SK-N-SH treated with all-trans-retinoic acid at 6 μM for 48 hours (cell line): ENCODE measurements around the gene BCAR3.

ENCODE experiments used
- ATAC-seq: fragments of 200-7000 bp; cut with Tn5 transposase; 3 replicates; pipeline ENCODE4 v1.9.1; 2020; ENCODE audit warnings: mild to moderate bottlenecking, moderate library complexity
- ARNTL ChIP-seq: fragments of 450-650 bp; formaldehyde crosslinking; IDR thresholded peaks from 2 replicates; pipeline ENCODE4 v1.5.0; 2020; ENCODE audit warnings: low read depth, mild to moderate bottlenecking, moderate library complexity, borderline replicate concordance
- BACH2 ChIP-seq: fragments of 250-450 bp; sonication (Bioruptor Pico); IDR thresholded peaks from 2 replicates; pipeline ENCODE4 v1.9.0; 2021; ENCODE audit warnings: mild to moderate bottlenecking, borderline replicate concordance
- CREB5 ChIP-seq: fragments of 250-450 bp; sonication (Bioruptor Pico); IDR thresholded peaks from 2 replicates; pipeline ENCODE4 v1.5.1; 2020; ENCODE audit warnings: low read depth, mild to moderate bottlenecking, moderate library complexity
- CSDC2 ChIP-seq: fragments of 250-450 bp; sonication (Bioruptor Pico); IDR thresholded peaks from 2 replicates; pipeline ENCODE4 v1.5.0; 2020; ENCODE audit warnings: mild to moderate bottlenecking, moderate library complexity
- ESRRG ChIP-seq: fragments of 250-450 bp; sonication (Bioruptor Pico); IDR thresholded peaks from 2 replicates; pipeline ENCODE4 v1.6.1; 2021; ENCODE audit warnings: mild to moderate bottlenecking
- GLIS3 ChIP-seq: fragments of 250-450 bp; sonication (Bioruptor Pico); IDR thresholded peaks from 2 replicates; pipeline ENCODE4 v1.5.0; 2020; ENCODE audit warnings: mild to moderate bottlenecking, moderate library complexity
- ISL1 ChIP-seq: fragments of 250-450 bp; sonication (Bioruptor Pico); IDR thresholded peaks from 2 replicates; pipeline ENCODE4 v2.1.2; 2022; ENCODE audit warnings: mild to moderate bottlenecking, moderate library complexity
- OSR1 ChIP-seq: fragments of 250-450 bp; sonication (Bioruptor Pico); IDR thresholded peaks from 2 replicates; pipeline ENCODE4 v1.8.0; 2022; ENCODE audit warnings: moderate library complexity, mild to moderate bottlenecking, inconsistent platforms
- PPARA ChIP-seq: fragments of 250-450 bp; sonication (Bioruptor Pico); IDR thresholded peaks from 2 replicates; pipeline ENCODE4 v1.5.0; 2020; ENCODE audit warnings: mild to moderate bottlenecking, borderline replicate concordance
- RARB ChIP-seq: fragments of 250-450 bp; sonication (Bioruptor Pico); IDR thresholded peaks from 2 replicates; pipeline ENCODE4 v1.8.0; 2021; ENCODE audit warnings: mild to moderate bottlenecking, moderate library complexity
- SNAI2 ChIP-seq: fragments of 250-450 bp; sonication (Bioruptor Pico); IDR thresholded peaks from 2 replicates; pipeline ENCODE4 v1.5.0; 2020; ENCODE audit warnings: mild to moderate bottlenecking, moderate library complexity
- TCF4 ChIP-seq: fragments of 250-450 bp; sonication (Bioruptor Pico); IDR thresholded peaks from 2 replicates; pipeline ENCODE4 v1.8.0; 2021; ENCODE audit warnings: mild to moderate bottlenecking, moderate library complexity, borderline replicate concordance
- TOX ChIP-seq: fragments of 250-450 bp; sonication (Bioruptor Pico); IDR thresholded peaks from 2 replicates; pipeline ENCODE4 v1.8.0; 2021; ENCODE audit warnings: mild to moderate bottlenecking, moderate library complexity, borderline replicate concordance
- TSHZ2 ChIP-seq: fragments of 250-450 bp; sonication (Bioruptor Pico); IDR thresholded peaks from 2 replicates; pipeline ENCODE4 v1.5.0; 2020; ENCODE audit warnings: mild to moderate bottlenecking, moderate library complexity
- ZC3H10 ChIP-seq: fragments of 250-450 bp; sonication (Bioruptor Pico); IDR thresholded peaks from 2 replicates; pipeline ENCODE4 v1.5.1; 2021; ENCODE audit warnings: mild to moderate bottlenecking, moderate library complexity
- ZFP3 ChIP-seq: fragments of 250-450 bp; sonication (Bioruptor Pico); IDR thresholded peaks from 2 replicates; pipeline ENCODE4 v1.5.0; 2020; ENCODE audit warnings: mild to moderate bottlenecking, moderate library complexity
- ZFP30 ChIP-seq: fragments of 450-650 bp; formaldehyde crosslinking; IDR thresholded peaks from 2 replicates; pipeline ENCODE4 v1.5.0; 2022; ENCODE audit warnings: mild to moderate bottlenecking, moderate library complexity
- ZNF565 ChIP-seq: fragments of 450-650 bp; formaldehyde crosslinking; conservative IDR thresholded peaks from 2 replicates; pipeline ENCODE4 v1.5.0; 2020; ENCODE audit warnings: low read depth, mild to moderate bottlenecking, moderate library complexity
- ZNF70 ChIP-seq: fragments of 450-650 bp; formaldehyde crosslinking; IDR thresholded peaks from 2 replicates; pipeline ENCODE4 v1.5.0; 2020; ENCODE audit warnings: mild to moderate bottlenecking, moderate library complexity
- ZNF8 ChIP-seq: fragments of 450-650 bp; formaldehyde crosslinking; IDR thresholded peaks from 2 replicates; pipeline ENCODE4 v1.5.0; 2020; ENCODE audit warnings: mild to moderate bottlenecking, moderate library complexity
- TF ChIP-seq, protein P1 (sequence below): fragments of 250-450 bp; sonication (Bioruptor Pico); IDR thresholded peaks from 2 replicates; pipeline ENCODE4 v1.8.0; 2020; ENCODE audit warnings: mild to moderate bottlenecking, moderate library complexity, borderline replicate concordance
- TF ChIP-seq, protein P2 (sequence below): fragments of 250-450 bp; sonication (Bioruptor Pico); IDR thresholded peaks from 2 replicates; pipeline ENCODE4 v1.5.1; 2021; ENCODE audit warnings: mild to moderate bottlenecking, moderate library complexity

Gene BCAR3

GRCh38 chr1:93690921-93691789, 9.5 kb upstream of the BCAR3 start:
- 0 out of 3 replicates have a peak, but pooled peaks have one; percentile 4 for ATAC-seq
- no peak for TF ChIP-seq ARNTL (CRISPR knock-in tag)
- no peak for TF ChIP-seq ZC3H10 (CRISPR knock-in tag)
- TF ChIP-seq ZFP3 (CRISPR knock-in tag): no peak
- TF ChIP-seq TCF4 (CRISPR knock-in tag): no peak
- no peak for TF ChIP-seq ISL1 (CRISPR knock-in tag)
- no peak for TF ChIP-seq BACH2 (CRISPR knock-in tag)

- no peak for ATAC-seq
- no peak for TF ChIP-seq CREB5
- TF ChIP-seq ARNTL (CRISPR knock-in tag): no peak
- no peak for TF ChIP-seq ESRRG
- no peak for TF ChIP-seq SNAI2 (CRISPR knock-in tag)
- TF ChIP-seq TSHZ2: no peak
- no peak for TF ChIP-seq RARB
- TF ChIP-seq OSR1: no peak
- TF ChIP-seq, protein P1, sequence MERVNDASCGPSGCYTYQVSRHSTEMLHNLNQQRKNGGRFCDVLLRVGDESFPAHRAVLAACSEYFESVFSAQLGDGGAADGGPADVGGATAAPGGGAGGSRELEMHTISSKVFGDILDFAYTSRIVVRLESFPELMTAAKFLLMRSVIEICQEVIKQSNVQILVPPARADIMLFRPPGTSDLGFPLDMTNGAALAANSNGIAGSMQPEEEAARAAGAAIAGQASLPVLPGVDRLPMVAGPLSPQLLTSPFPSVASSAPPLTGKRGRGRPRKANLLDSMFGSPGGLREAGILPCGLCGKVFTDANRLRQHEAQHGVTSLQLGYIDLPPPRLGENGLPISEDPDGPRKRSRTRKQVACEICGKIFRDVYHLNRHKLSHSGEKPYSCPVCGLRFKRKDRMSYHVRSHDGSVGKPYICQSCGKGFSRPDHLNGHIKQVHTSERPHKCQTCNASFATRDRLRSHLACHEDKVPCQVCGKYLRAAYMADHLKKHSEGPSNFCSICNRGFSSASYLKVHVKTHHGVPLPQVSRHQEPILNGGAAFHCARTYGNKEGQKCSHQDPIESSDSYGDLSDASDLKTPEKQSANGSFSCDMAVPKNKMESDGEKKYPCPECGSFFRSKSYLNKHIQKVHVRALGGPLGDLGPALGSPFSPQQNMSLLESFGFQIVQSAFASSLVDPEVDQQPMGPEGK (CRISPR knock-in tag): no peak
- no peak for TF ChIP-seq ZFP30
- TF ChIP-seq ZNF565: no peak
- TF ChIP-seq TOX: no peak
- TF ChIP-seq TCF4 (CRISPR knock-in tag): no peak
- TF ChIP-seq CSDC2 (CRISPR knock-in tag): no peak
- no peak for TF ChIP-seq ISL1 (CRISPR knock-in tag)
- no peak for TF ChIP-seq ZC3H10 (CRISPR knock-in tag)
- TF ChIP-seq, all 23 proteins: peak for 0
These were observed 8.7 kb upstream of the BCAR3 start for GRCh38 chr1:93690341-93690740.

- no peak for ATAC-seq
- no peak for TF ChIP-seq ZNF8 (CRISPR knock-in tag)
- TF ChIP-seq CREB5: no peak
- no peak for TF ChIP-seq TSHZ2
- TF ChIP-seq ARNTL (CRISPR knock-in tag): no peak
- no peak for TF ChIP-seq GLIS3 (CRISPR knock-in tag)
- TF ChIP-seq ZNF565: no peak
- TF ChIP-seq ESRRG: no peak
- TF ChIP-seq TCF4 (CRISPR knock-in tag): no peak
- TF ChIP-seq ZFP30: no peak
- no peak for TF ChIP-seq ZC3H10 (CRISPR knock-in tag)
- TF ChIP-seq ZFP3 (CRISPR knock-in tag): no peak
- no peak for TF ChIP-seq TOX
- TF ChIP-seq, protein P2, sequence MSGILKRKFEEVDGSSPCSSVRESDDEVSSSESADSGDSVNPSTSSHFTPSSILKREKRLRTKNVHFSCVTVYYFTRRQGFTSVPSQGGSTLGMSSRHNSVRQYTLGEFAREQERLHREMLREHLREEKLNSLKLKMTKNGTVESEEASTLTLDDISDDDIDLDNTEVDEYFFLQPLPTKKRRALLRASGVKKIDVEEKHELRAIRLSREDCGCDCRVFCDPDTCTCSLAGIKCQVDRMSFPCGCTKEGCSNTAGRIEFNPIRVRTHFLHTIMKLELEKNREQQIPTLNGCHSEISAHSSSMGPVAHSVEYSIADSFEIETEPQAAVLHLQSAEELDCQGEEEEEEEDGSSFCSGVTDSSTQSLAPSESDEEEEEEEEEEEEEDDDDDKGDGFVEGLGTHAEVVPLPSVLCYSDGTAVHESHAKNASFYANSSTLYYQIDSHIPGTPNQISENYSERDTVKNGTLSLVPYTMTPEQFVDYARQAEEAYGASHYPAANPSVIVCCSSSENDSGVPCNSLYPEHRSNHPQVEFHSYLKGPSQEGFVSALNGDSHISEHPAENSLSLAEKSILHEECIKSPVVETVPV (CRISPR knock-in tag): no peak
- no peak for TF ChIP-seq ZNF70 (CRISPR knock-in tag)
- no peak for TF ChIP-seq PPARA (CRISPR knock-in tag)
- no peak for TF ChIP-seq ISL1 (CRISPR knock-in tag)
- TF ChIP-seq CSDC2 (CRISPR knock-in tag): no peak
- TF ChIP-seq SNAI2 (CRISPR knock-in tag): no peak
- no peak for TF ChIP-seq BACH2 (CRISPR knock-in tag)
- TF ChIP-seq OSR1: no peak
These were observed 8.0 kb upstream of the BCAR3 start for GRCh38 chr1:93689521-93690223.
